Stimulated activated CD8-positive, alpha-beta memory T cell treated with anti-CD3 and anti-CD28 coated beads, Interleukin-15, amount 100 ng/mL, for 1 hour (primary cell): ENCODE data around the gene PARD3B.
"Not testable (repeated sequence)": the region's sequence is repeated elsewhere in the genome, so short reads cannot be mapped to it uniquely, and the experiment has no call there.

Source experiments
- DNase-seq: peaks from one replicate; pipeline ENCODE4 v3.0.0-alpha.2; 2020; ENCODE audit warnings: low read depth

Gene PARD3B

DNA sequence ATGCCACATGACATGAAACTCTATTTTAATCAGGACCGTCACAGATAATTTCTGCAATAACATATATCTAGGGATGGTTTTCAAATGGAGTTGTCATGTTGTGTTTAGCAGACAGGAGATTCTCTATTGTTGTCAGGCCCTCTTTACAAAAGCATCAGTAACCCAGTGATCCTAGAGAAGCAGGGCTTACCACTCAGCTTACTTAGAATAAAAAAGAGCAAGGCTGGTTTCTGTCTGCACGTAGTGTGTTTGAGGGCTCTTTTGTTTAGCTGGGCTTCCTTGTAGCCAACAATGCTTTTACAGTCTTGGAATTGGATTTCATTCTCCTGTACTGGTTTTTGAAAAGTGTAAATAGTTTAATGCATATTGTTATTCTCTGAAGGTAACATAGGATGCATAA, 926.5 kb downstream of the PARD3B start:
- DNase-seq = no peak

DNA sequence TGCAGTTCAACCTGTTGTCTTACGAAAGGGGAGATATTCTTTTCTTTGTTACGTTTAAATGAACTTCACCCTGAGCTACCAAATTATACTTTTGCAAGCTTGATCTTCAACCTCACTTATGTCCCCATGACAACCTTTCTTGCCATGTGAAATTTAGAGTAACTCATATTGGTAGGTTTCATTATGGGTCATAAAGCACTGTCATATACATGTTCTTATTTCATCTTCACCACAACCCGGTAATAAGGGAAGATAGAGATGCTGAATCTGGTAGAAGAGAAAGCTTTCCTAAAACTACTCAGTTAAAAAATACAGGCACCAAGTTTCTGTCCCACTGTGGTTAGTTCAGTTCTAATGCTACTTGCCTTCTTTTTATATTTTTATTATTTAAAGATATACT, 928.5 kb downstream of the PARD3B start:
- no peak for DNase-seq

DNA sequence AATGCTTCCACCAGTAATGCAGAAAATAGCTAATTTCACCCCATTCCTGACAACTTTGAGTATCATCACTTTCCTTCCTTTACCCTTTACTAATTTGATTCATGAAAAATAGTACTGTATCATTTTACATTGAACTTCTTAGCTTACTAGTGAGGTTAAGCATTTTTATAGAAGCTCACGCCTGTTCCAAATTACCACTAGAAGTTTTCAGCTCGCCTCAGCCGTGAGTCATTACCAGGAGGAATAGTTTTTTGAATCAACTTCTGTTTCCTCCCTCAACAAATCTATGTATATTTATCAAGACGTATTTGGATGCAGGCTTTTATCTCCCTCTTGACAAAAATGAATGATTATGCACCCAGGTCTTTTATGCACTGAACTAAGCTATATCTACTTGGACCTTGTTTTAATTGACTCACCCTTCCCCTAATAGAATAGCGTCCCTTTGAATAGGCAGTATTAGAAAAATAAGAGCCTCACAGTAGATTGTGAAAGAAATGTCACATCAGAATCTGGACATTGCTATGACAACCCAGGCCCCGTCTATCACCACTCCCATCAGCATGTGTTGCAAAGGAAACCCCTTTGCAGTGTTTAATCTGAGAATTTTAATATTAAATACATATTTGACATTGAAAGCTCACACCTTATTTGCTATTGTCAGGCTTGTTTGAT, 929.6 kb downstream of the PARD3B start:
- DNase-seq = no peak

DNA sequence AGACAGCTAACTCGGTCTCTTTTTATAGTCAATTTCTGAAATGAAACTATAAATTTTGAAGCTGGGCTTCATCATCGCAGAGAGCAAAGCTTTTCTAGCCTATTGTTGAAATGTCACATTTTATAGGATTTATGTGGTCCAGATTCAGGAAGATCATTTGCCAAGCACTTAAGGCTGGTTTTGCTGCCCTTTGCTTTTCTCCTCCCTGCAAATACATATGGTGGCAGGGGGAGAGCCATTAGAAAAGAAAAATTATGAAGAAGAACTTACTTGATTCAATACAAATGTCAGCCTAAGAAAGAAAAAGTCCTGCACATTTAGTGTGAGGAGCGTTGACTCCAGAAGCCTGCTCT, 930.1 kb downstream of the PARD3B start:
- DNase-seq = no peak

DNA sequence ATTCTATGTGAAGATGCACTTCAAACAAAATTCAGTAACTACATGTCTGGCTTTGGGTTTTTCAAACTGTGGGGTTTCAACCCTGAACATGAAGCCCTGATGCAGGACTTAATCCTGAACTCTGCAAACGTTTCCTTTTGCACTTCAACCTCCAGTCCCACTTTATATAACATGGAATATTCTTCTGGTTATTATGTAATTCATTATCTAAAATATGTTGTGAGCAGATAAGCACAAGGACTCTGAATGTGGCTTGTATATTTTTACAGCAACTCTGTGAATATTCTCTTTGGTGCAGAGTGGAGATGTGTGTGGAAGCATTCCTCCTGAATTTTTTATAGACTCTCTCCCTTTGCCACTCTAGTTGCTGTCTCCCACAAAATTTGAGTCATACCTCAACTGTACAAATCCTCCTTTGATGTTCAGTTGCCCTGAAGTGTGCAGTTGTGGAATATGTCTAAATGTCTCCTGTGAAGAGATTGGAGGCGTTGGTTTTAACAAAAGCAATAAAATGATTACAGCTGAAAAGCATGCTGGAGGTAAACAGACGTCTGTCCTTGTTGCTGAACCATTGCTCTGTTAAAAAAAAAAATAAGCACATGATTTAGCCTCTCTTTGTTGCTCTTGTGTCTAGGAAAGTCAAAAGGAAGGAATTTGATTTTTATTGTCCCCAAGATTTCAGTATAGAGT, 931.9 kb downstream of the PARD3B start:
- no peak for DNase-seq

DNA sequence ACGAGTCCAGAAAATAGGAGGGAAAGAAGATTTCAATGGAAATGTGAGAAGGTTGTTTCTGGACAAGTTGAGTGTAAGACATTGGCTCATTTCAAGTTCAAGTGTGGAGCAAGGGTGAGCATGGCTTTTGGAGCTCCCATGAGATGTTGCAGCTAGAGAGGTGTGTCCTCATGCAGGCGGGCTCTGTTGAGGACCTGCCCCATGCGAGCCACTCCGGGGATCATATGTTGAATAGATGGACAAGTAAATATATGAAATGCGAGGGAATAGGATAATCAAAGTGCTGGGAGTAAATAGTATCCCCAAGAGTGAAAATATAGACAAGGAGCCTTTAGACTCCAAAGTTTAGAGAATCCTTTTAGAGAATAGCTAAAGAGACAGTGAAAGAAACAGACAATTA, 936.6 kb downstream of the PARD3B start:
- DNase-seq = no peak

DNA sequence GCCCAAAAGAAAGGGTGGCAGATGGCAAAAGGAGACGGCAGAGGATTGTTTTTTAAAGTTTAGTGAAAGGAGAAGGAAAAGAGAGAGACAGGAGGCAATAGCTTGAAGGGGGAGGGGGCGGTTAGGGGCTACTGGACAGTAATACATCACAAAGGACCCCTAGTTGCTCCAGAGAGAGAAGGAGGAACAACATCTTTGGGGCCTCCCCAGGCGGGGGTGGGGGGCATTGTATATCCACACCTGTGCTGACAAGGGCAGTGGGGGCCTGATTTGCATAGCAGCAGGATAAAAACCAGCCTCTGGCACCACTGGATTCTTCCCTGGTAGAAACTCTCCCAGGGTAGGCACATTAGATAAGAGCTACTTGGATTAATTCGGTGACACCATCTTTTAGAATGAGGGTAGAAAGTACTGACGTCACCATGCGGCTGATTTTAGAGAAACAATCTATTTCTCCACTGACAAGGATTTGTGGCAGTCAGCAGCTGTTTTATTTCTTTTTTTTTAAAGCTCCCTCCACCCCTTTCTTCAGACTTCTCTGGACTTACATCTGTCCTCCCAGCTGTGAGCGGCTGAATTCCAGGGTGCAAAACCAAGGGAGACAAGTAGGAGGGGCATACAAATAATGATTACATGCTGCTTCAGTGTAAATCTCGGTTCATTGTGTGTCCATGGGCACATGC, 937.3 kb downstream of the PARD3B start:
- DNase-seq = no peak

DNA sequence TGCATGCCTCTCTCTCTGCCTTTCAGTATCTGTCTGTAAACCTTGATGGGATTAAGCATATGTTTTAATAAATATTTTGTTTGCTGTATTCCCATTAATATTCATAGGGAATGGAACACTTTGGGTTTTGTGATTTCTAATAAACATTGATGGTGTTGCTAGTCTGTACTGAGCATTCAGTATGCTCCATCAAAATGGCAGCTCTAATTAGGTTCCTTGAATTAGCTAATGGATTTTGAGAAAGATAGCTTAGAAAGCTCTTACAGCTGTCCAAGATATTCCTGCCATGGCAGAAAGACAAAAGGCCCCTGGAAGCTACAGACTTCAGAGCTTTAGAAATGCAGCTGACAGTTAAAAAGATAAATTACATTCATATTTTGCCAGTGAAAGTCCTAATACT, 937.8 kb downstream of the PARD3B start:
- DNase-seq = no peak

DNA sequence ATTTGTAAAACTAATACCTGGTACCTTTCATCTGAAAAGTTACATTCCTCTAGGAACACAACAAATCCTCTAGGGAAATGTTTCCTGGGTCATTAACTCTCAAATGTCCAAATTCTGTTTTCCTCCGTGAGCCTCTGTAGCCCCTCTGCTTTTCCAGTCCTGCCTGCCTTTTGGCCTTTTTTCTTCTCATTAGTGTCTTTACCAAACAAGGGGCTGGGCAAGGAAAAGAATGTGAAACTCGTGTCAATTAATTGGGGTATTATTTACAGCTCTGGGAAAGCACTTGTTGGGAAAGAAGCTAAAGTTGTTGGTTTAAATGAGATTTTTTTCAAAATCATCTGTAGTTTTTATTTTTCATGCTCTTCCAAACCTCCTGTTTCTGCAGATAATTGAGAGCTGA, 938.9 kb downstream of the PARD3B start:
- no peak for DNase-seq

DNA sequence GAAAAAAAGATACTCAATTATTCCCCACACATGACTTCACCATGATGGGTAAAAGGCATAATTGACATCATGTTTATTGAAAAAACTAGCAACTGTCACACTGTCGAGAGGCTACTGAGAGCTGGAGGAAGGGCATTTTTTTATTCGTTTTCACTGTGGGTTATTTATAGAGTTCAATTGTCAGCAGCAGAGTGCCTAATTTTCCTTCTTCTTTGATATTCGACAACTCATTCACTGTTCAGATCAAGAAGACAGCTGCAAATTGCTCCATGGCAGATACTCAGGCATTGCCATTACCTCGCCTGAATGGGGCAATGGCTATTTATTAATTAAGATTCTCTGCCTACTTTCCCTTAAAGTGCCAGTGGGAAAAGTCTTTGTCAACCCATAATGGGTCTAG, 939.5 kb downstream of the PARD3B start:
- no peak for DNase-seq

DNA sequence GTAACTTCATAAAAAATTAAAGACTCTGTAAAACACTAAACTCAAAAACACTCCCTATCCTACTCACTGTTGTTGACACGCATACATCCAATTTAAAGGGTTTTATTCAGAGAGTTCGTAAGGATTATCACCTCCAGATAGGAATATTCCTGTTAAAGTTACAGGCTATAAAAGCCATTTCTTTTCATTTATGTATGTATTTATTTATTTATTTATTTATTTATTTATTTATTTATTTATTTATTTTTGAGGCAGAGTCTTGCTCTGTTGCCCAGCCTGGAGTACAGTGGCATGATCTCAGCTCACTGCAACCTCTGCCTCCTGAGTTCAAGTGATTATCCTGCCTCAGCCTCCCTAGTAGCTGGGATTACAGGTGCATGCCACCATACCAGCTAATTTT, 948.3 kb downstream of the PARD3B start:
- DNase-seq = not testable (repeated sequence)

DNA sequence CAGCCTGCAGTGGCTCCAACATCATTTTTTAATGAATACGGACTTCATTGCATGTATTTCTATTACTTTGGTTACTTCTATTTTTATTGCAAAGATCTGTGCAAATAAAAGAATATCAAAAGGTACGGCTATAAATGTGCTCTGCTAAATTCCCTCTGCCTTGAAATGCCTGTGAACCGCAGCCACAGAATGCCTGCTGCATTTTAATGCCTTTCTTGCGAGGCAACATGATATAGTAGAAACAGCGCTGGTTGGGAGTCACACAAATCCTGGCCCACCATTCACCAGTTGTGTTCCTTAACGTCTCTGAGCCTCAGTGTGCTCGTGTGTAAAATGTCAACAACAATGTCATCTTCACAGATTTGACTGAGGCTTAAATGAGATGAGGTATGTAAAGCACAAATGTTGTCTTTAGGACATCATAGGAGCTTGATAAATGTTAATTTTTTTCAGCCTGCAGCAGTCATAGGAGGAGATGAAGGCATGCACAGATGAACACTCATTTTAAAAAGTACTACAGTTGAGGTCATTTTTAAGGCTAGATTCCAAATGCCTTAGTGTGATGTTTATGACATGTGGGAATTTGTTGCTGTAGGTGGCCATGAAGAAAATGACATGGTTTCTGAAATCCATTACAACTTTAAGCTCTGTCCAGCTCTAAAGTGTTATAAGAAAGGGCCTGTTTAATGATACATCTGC, 949.4 kb downstream of the PARD3B start:
- DNase-seq = no peak

DNA sequence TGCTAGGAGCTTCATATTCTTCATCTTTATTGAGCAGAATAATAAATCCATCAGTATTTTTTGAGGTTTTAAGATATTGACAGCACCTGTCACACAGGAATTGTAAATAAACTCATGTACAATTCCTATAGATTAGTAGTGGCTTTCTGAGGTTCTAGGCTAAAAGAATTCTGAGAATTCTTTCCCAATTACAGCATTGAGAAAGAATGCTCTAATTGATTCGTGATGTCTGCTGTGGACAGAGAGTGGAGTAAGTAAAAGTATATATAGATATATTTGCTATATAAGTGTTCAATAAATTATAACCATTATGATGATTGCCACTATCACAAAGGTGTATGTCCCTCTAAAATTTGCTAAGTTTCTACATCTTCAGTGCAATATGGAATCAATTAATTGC, 950.5 kb downstream of the PARD3B start:
- DNase-seq = no peak

DNA sequence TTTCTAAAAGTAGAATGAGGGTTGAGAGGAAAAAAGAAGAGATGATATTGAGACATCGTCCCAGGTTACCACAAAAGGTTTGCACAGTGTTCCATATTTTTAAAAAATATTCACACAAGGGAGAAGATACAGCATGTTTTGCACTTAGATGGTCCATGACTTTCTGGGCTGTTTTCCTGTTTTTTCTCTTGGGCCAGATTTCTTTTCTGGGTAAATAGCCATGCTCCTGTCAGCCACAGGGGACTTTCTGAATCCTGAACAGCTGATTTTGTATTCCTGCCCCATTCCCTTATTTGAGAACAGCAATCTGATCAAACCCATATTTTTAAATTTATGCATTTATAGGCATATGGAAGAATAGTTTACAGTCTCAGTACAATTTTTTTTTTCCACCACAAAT, 951.1 kb downstream of the PARD3B start:
- no peak for DNase-seq

DNA sequence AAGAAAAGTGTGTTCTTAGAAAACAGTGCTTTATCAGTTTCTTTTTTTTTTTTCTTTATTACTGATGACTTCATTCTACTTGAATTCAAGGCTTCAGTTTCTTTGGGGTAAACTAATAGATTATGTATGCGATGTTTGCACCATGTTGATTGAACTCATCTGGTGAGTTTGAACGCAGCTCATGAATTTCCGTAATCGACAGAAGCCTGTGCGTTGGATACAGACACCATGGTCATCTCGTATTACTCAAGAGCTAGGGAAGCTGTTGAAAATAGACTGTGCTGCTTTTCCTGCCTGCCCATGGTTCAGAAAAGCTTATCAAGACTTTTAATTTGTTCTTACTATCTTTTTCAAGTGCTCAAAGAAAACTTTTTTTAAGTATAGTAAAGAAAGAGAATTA, 951.5 kb downstream of the PARD3B start:
- no peak for DNase-seq

DNA sequence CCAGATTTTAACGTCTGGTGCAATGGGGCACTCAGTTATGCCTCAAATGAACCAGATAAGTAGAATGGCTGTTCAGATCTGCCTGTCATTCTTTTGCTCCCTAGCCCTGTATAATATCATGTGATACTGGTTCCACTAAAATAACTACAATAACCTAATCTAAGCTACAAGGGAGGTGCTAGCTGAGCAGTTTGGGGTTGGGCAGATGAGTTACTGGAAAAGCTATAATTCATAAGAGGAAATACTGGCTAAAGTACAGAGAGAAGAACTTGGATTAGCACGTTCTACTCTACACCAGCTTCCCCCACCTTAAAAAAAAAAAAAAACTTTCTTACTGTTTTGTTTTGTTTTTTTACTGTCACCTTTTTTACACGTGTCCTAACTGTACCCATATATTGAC, 953.7 kb downstream of the PARD3B start:
- DNase-seq = no peak

DNA sequence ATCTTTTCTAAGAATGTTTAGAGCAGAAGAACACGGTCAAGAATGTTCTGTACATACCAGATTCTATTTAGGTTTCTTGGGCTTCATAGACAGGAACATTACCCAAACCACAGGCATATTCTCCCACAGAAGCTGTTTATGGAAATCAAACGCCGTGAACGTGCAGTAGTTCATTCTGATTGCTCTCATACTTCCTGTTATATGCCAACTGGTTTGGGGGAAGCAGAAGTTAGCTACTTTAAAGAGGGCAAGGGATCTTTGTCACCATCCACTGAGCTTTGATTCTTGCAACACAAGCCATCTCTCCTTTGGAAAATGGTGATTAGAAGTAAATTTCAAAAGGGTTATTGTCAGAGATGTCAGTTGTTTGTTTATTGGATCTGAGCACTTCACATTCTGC, 954.8 kb downstream of the PARD3B start:
- no peak for DNase-seq

DNA sequence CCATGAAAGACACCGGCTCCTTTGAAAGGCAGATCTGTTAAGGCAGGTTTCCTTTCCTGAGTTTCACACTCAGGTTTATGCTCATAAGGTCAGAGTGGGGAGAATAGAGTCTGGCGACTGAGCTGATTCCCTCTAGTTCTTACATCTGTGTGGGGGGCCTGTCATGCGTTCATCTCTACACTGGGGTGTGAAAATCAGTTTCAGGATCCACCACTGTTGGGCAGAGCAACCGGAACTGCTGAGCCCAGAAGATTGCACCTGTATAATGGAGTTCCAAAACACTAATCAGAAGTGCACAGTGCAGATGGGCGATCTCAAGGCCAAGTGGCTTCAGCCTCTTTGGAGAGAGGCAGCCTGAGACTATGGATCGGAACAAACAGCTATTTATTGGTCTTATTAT, 955.7 kb downstream of the PARD3B start:
- no peak for DNase-seq

DNA sequence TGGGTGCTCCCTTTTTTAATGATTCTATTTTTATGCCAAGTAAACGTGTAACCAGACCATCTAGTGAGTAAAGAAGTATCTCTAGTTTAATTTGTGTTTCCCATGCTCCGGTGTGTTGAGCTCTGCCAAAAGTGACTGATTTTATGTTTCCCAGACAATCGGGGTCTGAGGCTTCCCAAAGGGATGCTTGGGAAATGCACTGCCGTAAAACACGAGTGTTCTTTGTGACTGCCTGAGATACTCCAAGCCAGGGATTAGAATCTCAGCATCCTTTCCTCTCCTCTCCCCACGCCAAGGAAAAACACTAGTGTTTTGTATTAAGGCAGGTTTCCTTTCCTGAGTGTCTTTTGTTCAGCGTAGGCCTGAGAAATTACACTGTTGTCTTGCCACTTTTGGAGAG, 956.6 kb downstream of the PARD3B start:
- no peak for DNase-seq

DNA sequence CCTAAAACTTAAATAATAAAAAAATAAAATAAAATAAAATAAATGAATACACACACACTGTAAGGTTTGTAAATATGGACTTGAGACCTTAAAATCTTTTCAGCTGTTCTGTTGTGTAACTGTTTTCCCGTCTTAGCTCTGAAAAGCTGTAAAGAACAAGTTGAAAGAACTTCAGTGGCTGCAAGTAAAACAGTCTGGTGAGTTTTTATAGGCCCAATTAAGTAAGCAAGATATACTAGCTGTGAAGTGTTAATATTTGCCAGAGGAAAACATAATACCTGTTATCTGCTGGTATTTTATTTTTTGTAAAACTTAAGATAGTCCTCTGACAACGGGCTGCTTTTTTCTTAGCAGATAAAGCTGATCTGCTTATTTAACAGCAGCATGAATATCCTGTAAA, 960.1 kb downstream of the PARD3B start:
- no peak for DNase-seq

DNA sequence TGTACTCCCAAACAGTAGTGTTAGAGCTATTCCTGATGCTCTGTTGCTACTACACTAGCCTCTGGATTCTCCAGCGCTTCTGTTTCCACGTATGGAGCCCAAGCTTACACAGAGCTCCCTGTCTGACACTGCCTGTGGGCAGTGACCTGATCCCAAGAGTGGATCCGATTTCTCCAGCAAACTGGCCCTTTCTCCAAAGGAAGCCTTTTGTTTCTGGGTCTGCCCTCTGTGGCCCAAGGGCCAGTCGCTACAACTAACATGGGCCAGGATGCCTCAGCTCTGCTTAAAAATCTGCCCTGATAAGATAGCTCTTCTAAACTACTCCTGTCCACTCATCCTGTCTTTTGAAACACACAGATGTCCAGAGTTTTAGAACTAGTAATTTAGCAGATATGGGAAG, 964.4 kb downstream of the PARD3B start:
- DNase-seq = no peak

DNA sequence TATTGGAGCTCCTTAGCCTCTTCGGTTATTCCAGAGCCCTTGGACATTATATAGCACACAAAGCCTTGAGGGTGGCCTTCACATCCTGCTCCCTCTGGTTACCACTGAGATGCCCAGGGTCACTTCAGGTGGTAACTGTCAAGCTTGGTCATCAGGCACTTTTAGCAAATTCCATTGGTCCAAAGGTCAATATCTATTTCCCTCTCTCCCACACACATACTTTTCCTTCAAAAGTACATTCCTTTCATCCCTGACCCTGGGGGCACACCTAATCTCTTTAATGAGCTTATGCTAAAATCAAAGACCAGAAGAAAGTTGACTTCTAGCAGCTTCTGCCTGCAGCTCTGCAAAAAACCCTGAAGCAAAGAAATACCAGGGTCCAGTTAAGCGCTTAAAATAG, 965.1 kb downstream of the PARD3B start:
- DNase-seq = no peak

DNA sequence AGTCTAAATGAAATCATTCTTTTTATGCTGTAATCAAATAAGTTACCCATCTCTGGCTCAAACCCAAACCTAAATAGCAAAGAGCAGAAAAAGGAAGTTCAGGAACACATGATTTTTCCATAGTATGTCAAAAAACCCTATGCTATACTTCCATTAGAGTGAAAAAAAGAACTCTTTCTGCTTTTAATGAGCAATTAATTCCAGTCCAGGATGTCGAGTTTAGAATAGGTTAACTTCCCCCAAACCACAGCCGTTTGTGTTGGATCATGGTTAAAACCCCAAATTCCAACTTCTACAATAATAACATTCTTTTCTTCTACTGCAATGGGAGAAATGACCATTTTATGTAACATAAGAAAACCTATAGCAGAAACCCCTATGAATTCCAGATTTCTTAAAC, 965.9 kb downstream of the PARD3B start:
- no peak for DNase-seq
